Measurements from ENCODE around the gene WFDC8. TPM values are rescaled to one million over a fixed set of nuclear protein-coding genes. Genes with fewer than 3 reads are reported as not detected.

The WFDC8 gene
- polyA plus RNA-seq, 6 donors from 2014 or later = not detected

DNA sequence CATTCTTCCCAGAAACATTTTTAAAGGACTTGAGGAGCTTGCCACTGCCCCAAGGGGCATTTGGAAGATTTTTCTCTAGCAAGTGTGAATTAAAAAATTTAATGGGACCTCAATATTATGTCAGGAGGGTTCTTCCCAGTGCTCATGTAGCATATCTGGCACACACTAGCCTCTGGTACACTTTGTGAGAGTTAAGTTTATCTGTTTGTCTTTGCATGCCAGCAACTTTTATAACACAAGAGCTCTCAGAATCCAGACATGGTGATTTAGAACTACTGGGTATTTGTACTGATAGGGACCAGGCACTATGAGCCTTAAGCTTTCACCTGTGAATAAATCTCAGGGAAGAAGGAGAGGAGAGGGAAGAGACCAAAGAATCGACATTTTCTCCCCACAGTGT is 76.5 kb downstream of the WFDC8 start:
- Mint-ChIP-seq H3K27ac (no peak overlapping the region), H3K4me1 (peaks cover 0 to 8% (median 7%) of the 10 kb centered on the region in 3 donors), H3K9me3 (peaks cover 0 to 3% (median 0%) of the 10 kb centered on the region in 7 donors), H3K4me3 (no peak overlapping the region), H3K27me3 (peaks cover 21 to 58% (median 53%) of the 10 kb centered on the region in 3 donors), H3K36me3 (no peaks in the 10 kb centered on the region)
- DNase-seq (no peak), ATAC-seq (ENCODE audit: low read depth in 2 of 2) (no peak)

Other genes with a start within 250 kb of the WFDC8 start
- gene SDC4, start 230.9 kb downstream of the WFDC8 start, polyA plus RNA-seq (ENCODE audit: low read depth in 6 of 6) = not detected
- gene SYS1, start 216.1 kb downstream of the WFDC8 start, polyA plus RNA-seq (ENCODE audit: low read depth in 6 of 6) = 10 to 100 TPM; 16.3 to 37.7 (median 36.1) TPM
- under 1 TPM in 4 of 6 donors, not detected in 2; 0.14 to 0.29 (median 0.21) TPM for gene TP53TG5, start 201.0 kb downstream of the WFDC8 start, polyA plus RNA-seq (ENCODE audit: low read depth in 6 of 6)
- gene DBNDD2, start 171.0 kb downstream of the WFDC8 start, polyA plus RNA-seq (ENCODE audit: low read depth in 6 of 6) = 1 to 10 TPM; 1.1 to 3.3 (median 2.1) TPM
- gene PIGT, start 163.1 kb downstream of the WFDC8 start, polyA plus RNA-seq (ENCODE audit: low read depth in 6 of 6) = 100 to 1,000 TPM in 1 of 6 donors, 10 to 100 TPM in 5; 62.0 to 113 (median 77.9) TPM
- not detected for gene WFDC2, start 109.5 kb downstream of the WFDC8 start, polyA plus RNA-seq (ENCODE audit: low read depth in 6 of 6)
- gene SPINT3, start 63.7 kb downstream of the WFDC8 start, polyA plus RNA-seq (ENCODE audit: low read depth in 6 of 6) = not detected
- not detected for gene WFDC6, start 39.8 kb downstream of the WFDC8 start, polyA plus RNA-seq (ENCODE audit: low read depth in 6 of 6)
- not detected for gene EPPIN, start 31.9 kb downstream of the WFDC8 start, polyA plus RNA-seq (ENCODE audit: low read depth in 6 of 6)
- not detected for gene WFDC10A, start 50.5 kb upstream of the WFDC8 start, polyA plus RNA-seq (ENCODE audit: low read depth in 6 of 6)
- gene WFDC9, start 52.0 kb upstream of the WFDC8 start, polyA plus RNA-seq (ENCODE audit: low read depth in 6 of 6) = not detected
- gene WFDC11, start 91.0 kb upstream of the WFDC8 start, polyA plus RNA-seq (ENCODE audit: low read depth in 6 of 6) = not detected
- gene WFDC13, start 122.8 kb upstream of the WFDC8 start, polyA plus RNA-seq (ENCODE audit: low read depth in 6 of 6) = not detected
- gene WFDC10B, start 125.7 kb upstream of the WFDC8 start, polyA plus RNA-seq (ENCODE audit: low read depth in 6 of 6) = not detected
- gene SPINT4, start 143.1 kb upstream of the WFDC8 start, polyA plus RNA-seq (ENCODE audit: low read depth in 6 of 6) = not detected
- gene WFDC3, start 212.6 kb upstream of the WFDC8 start, polyA plus RNA-seq (ENCODE audit: low read depth in 6 of 6) = not detected
- gene DNTTIP1, start 212.7 kb upstream of the WFDC8 start, polyA plus RNA-seq (ENCODE audit: low read depth in 6 of 6) = 10 to 100 TPM; 27.9 to 44.5 (median 37.7) TPM
- under 1 TPM in 1 of 6 donors, not detected in 5; 0.53 TPM for gene UBE2C, start 233.4 kb upstream of the WFDC8 start, polyA plus RNA-seq (ENCODE audit: low read depth in 6 of 6)
- gene TNNC2, start 248.0 kb upstream of the WFDC8 start, polyA plus RNA-seq (ENCODE audit: low read depth in 6 of 6) = 1 to 10 TPM in 1 of 6 donors, under 1 TPM in 2, not detected in 3; 0.64 to 1.2 (median 0.69) TPM